DOHH2 (cell line): ENCODE data around the gene ADGRG7.

Experiments used
- H3F3A ChIP-seq: fragments of 200-600 bp; sonication (generic), shearing (Covaris generic); 2 replicates; pipeline ENCODE4 v1.6.0; 2016; ENCODE audit warnings: antibody characterized with exemption, mild to moderate bottlenecking; ENCODE audit not compliant: control insufficient read depth, insufficient read depth
- H3K27ac ChIP-seq: fragments of 200-600 bp; sonication (generic); 2 replicates; pipeline ENCODE4 v1.5.1; 2014; ENCODE audit warnings: low read depth, mild to moderate bottlenecking, low read length, moderate library complexity
- H3K27me3 ChIP-seq: fragments of 200-600 bp; sonication (generic); 2 replicates; pipeline ENCODE4 v1.6.1; 2014; ENCODE audit warnings: mild to moderate bottlenecking, low read length, mixed read lengths; ENCODE audit not compliant: control insufficient read depth
- H3K36me3 ChIP-seq: fragments of 200-600 bp; sonication (generic); 2 replicates; pipeline ENCODE4 v1.6.1; 2014; ENCODE audit warnings: mild to moderate bottlenecking, low read length, moderate library complexity, mixed read lengths; ENCODE audit not compliant: control insufficient read depth
- H3K4me1 ChIP-seq: fragments of 200-600 bp; sonication (generic); 2 replicates; pipeline ENCODE4 v1.6.1; 2014; ENCODE audit warnings: mild to moderate bottlenecking, low read length, mixed read lengths; ENCODE audit not compliant: control insufficient read depth
- H3K4me2 ChIP-seq: fragments of 200-600 bp; sonication (generic); 2 replicates; pipeline ENCODE4 v1.6.0; 2014; ENCODE audit warnings: mild to moderate bottlenecking, low read length, moderate library complexity
- H3K4me3 ChIP-seq: fragments of 200-600 bp; sonication (generic); 2 replicates; pipeline ENCODE4 v1.5.1; 2014; ENCODE audit warnings: mild to moderate bottlenecking, low read length, mixed read lengths
- H3K79me2 ChIP-seq: fragments of 200-600 bp; sonication (generic); 2 replicates; pipeline ENCODE4 v1.6.1; 2014; ENCODE audit warnings: mild to moderate bottlenecking, low read length, mixed read lengths; ENCODE audit not compliant: control insufficient read depth
- H3K9me2 ChIP-seq: fragments of 200-600 bp; sonication (generic); replicated peaks from 2 replicates; pipeline ENCODE4 v1.6.1; 2014; ENCODE audit warnings: mild to moderate bottlenecking, low read length, mixed read lengths; ENCODE audit not compliant: control insufficient read depth
- H3K9me3 ChIP-seq: fragments of 200-600 bp; sonication (generic); 2 replicates; pipeline ENCODE4 v1.6.1; 2014; ENCODE audit warnings: antibody characterized with exemption, low read length, mixed read lengths; ENCODE audit not compliant: control insufficient read depth, insufficient read depth
- H4K20me1 ChIP-seq: fragments of 200-600 bp; sonication (generic); 2 replicates; pipeline ENCODE4 v1.6.0; 2014; ENCODE audit warnings: low read depth, mild to moderate bottlenecking, antibody characterized with exemption, low read length, moderate library complexity; ENCODE audit not compliant: control insufficient read depth, insufficient read depth
- EZH2phosphoT487 ChIP-seq: fragments of 200-600 bp; sonication (generic); IDR thresholded peaks from 2 replicates; pipeline ENCODE4 v1.6.1; 2017; ENCODE audit warnings: borderline replicate concordance, mild to moderate bottlenecking, antibody characterized with exemption, low read length, moderate library complexity, mixed read lengths
- TF ChIP-seq, protein P1 (sequence below): fragments of 200-600 bp; sonication (generic); IDR thresholded peaks from one replicate; pipeline ENCODE4 v1.5.1; 2014; ENCODE audit warnings: antibody characterized with exemption, mild to moderate bottlenecking, low read depth, low read length; ENCODE audit not compliant: poor library complexity, severe bottlenecking

Gene ADGRG7

DNA sequence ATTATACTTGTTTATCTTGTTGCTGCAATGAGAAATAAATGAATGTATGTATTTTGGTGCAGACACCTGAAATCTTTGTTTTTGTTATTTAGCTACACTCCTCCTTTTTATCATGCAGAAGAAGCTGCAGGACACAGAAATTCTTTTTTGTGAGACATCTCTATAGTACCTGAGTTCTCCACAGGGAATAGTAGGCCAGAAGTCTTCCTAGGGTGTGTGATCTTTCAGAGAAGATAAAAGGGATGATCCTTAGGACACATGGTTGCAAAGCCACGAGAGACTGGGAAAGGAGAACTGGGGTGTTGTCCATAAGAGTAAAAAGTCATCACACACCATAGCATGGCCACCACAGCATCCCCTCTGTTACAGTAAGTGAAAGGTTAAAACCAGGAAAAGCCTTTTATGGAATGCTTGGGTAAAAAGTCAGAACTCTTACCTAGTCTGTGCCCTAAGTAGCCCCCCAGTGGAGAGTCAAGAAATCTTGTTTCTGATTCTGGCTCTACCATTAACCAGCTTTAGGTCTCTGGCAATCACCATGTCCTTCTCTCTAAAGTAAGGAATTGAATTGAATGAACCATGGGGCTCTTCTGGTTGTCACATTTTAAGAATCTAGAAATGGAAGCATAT, 31.9 kb upstream of the ADGRG7 start:
- Histone ChIP-seq H3K4me1 (no peaks in the 10 kb centered on the region), H3K36me3 (no peaks in the 10 kb centered on the region), H3K4me2 (no peak overlapping the region), H3F3A (no peaks in the 10 kb centered on the region), H3K27me3 (no peaks in the 10 kb centered on the region; the same call in 1 of the 2 replicates), H3K9me2 (no peaks in the 10 kb centered on the region), H4K20me1 (no peaks in the 10 kb centered on the region), H3K27ac (no peak overlapping the region), H3K9me3 (no peaks in the 10 kb centered on the region), H3K79me2 (no peaks in the 10 kb centered on the region), H3K4me3 (no peak overlapping the region)
- no peak for TF ChIP-seq EZH2phosphoT487
- TF ChIP-seq, protein P1, sequence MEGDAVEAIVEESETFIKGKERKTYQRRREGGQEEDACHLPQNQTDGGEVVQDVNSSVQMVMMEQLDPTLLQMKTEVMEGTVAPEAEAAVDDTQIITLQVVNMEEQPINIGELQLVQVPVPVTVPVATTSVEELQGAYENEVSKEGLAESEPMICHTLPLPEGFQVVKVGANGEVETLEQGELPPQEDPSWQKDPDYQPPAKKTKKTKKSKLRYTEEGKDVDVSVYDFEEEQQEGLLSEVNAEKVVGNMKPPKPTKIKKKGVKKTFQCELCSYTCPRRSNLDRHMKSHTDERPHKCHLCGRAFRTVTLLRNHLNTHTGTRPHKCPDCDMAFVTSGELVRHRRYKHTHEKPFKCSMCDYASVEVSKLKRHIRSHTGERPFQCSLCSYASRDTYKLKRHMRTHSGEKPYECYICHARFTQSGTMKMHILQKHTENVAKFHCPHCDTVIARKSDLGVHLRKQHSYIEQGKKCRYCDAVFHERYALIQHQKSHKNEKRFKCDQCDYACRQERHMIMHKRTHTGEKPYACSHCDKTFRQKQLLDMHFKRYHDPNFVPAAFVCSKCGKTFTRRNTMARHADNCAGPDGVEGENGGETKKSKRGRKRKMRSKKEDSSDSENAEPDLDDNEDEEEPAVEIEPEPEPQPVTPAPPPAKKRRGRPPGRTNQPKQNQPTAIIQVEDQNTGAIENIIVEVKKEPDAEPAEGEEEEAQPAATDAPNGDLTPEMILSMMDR: no peak

- H3K79me2 ChIP-seq: no peaks in the 10 kb centered on the region
- no peak overlapping the region for H3K27ac ChIP-seq
- TF ChIP-seq, protein P1: no peak
- no peak for TF ChIP-seq EZH2phosphoT487
- no peaks in the 10 kb centered on the region for H3F3A ChIP-seq
- H4K20me1 ChIP-seq: no peaks in the 10 kb centered on the region
- no peaks in the 10 kb centered on the region for H3K9me3 ChIP-seq
- H3K4me3 ChIP-seq: no peak overlapping the region
- H3K27me3 ChIP-seq: no peaks in the 10 kb centered on the region; the same call in 1 of the 2 replicates
- no peaks in the 10 kb centered on the region for H3K4me1 ChIP-seq
- no peak overlapping the region for H3K4me2 ChIP-seq
- no peaks in the 10 kb centered on the region for H3K9me2 ChIP-seq
- H3K36me3 ChIP-seq: no peaks in the 10 kb centered on the region
Observed at GRCh38 chr3:100578646-100579045, 30.8 kb upstream of the ADGRG7 start.

- no peaks in the 10 kb centered on the region for H3K4me1 ChIP-seq
- no peaks in the 10 kb centered on the region for H3F3A ChIP-seq
- no peak overlapping the region for H3K4me3 ChIP-seq
- H3K36me3 ChIP-seq: no peaks in the 10 kb centered on the region
- no peaks in the 10 kb centered on the region for H3K79me2 ChIP-seq
- no peaks in the 10 kb centered on the region for H3K9me3 ChIP-seq
- no peak overlapping the region for H3K27ac ChIP-seq
- H4K20me1 ChIP-seq: no peaks in the 10 kb centered on the region
- no peak for TF ChIP-seq EZH2phosphoT487
- TF ChIP-seq, protein P1: no peak
- no peaks in the 10 kb centered on the region; the same call in 1 of the 2 replicates for H3K27me3 ChIP-seq
- H3K9me2 ChIP-seq: no peaks in the 10 kb centered on the region
- no peak overlapping the region for H3K4me2 ChIP-seq
Observed at GRCh38 chr3:100580147-100580546, 29.3 kb upstream of the ADGRG7 start.
